NB4 (cell line): ENCODE results near the gene RSF1.

Experiments used
- CTCF ChIP-seq: IDR thresholded peaks from one replicate; pipeline ENCODE4 v1.5.1; 2012; ENCODE audit warnings: low read depth, low read length
- MAX ChIP-seq: IDR thresholded peaks from 2 replicates; pipeline ENCODE4 v1.6.1; 2011; ENCODE audit warnings: low read depth, low read length
- POLR2A ChIP-seq: IDR thresholded peaks from 2 replicates; pipeline ENCODE4 v1.6.1; 2011; ENCODE audit warnings: mild to moderate bottlenecking; ENCODE audit not compliant: insufficient read length; ENCODE audit errors: extremely low read depth

- TF ChIP-seq POLR2A (no peak), CTCF (no peak), MAX (no peak)
These were observed 8.4 kb upstream of the RSF1 start for GRCh38 chr11:77828926-77829325.
